Fibroblast of skin of right biceps (primary cell): ENCODE measurements around the gene DCD.

ENCODE experiments used
- DNase-seq: peaks from one replicate; pipeline ENCODE4 v3.0.0-alpha.2; 2013

Gene DCD

GRCh38 chr12:54605138-54605970 lies 42.8 kb downstream of the DCD start:
- DNase-seq, result no peak

DNA sequence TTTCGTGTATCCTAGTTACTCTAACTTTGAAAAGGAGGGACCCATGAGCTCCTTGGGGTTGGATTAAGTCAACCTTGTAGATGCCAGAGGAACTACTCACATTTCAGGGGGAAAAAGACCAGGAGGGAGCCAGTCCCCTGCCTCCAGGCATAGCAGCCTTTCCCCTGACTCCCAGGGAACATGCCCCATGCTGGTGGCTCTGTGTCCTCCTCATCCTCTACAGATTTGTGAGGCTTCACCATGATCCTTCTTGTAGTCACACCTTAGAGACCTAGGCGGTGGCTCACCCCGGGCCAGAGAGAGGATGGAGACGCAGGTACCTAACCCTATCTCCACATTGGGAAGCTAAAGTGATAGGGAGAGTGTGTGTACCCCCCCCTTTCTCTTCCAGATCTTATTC lies 43.7 kb downstream of the DCD start:
- DNase-seq, result no peak

GRCh38 chr12:54603872-54604271 lies 44.3 kb downstream of the DCD start:
- DNase-seq, result no peak

DNA sequence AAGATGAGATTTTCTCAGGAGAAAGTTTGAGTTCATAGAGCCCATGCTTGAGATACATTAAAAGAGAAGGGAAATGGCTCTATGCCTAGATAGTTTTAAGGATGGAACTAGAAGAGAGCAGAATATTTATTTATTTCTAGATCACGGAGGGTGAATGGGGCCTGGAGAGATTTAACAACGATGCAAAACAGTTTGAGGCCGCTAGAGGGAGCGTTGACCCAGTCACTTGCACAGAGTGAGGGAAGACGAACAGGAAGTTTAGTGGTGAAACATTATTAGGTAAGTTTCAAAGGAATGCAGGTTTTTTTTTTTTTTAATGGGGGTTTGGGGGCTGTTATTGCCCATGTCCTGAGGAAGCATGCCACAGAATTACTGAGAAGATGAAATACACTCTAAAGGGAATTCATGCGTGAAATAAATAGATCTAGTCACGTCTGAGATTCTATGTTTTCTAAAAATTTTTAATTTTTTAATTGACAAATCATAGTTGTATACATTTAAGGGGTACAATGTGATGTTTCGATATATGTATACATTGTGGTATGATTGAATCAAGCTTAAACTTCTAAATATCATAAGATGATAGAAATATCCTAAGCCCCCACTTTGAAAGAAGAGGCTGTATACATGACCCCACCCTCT lies 44.9 kb downstream of the DCD start:
- peak; percentile 75 for DNase-seq

GRCh38 chr12:54602661-54603060 lies 45.5 kb downstream of the DCD start:
- DNase-seq, result no peak

DNA sequence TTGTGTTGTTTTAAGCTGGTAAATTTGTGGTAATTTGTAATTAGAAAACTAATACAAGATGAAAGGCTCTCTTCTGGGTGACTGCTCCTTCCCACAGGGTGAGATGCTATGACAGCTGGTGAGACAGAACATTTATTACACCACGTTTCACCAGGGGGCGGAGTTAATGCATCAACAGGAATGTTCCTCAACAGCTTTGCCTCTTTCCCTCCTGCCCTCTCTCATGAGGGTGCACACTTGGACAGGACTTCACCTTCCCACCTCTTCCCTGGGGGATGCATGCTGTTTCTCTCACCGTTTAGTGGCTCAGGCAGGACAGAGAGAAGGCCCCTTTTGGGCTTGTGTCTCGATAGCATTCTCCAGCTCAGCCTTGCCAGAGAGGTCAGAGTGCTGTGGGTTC lies 46.3 kb downstream of the DCD start:
- DNase-seq, result peak; percentile 28

DNA sequence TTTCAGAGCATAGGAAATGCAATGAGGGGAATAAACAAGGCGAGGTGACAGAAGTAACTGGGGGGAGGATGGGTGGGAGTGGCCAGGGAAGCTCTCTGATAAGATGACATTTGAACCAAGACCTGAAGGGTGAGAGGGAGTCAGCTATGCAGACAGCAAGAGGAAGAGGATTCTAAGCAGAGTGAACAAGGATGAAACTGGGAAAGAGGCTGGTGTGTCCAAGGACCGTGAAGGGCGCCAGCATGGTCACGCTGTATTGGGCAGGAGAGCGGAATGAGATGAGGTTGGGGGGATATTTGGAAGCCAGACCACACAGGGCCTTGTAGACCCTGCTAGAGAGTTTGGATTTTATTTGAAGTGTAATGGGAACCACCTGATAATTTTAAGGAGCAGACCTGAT lies 49.2 kb downstream of the DCD start:
- no peak for DNase-seq

DNA sequence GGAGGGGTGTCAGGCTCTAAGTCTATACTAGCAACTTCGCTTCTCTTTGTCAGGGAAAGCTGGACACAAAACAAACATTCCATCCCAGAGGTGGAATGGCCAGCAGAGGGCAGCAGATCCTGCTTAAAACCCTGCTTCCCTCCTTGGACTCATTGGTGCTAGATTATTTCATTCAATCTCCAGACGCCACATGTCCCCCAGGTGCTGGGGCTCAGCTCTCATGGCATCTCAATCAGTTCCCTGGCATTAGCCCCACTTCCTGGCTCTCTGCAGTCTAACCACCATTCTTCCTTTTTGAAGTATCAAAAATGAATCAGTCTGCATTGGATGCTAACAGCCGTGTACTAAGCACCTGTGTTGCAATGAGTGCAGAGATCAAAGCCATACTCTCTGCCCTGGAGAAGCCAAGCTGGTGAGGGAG lies 51.6 kb downstream of the DCD start:
- peak; percentile 55 for DNase-seq

DNA sequence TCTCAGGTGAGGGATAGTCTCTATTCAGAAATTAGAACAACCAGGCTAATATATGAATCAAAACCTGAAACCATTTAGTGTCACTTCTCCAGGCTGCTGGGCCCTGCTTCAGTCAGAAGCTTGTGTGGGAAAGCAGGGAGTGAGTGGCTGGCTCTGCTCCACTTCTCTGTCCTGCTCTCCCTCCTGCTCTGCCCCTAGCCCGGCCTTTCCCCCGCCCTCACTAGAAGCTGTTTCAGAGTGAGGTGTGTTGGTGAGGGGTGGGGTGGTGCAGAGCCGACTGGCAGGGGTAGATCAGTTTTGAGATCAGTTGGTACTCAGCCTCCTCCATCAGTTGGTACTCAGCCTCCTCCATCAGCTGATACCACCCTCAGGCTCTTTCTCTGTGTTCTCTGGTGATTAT lies 52.7 kb downstream of the DCD start:
- no peak for DNase-seq
